ENCODE measurements around the gene FSD2.

- no peak for TF ChIP-seq GATA2 (IDR thresholded peaks at IDR 0.05; ENCODE audit: low read depth, low read length)
- no peak for TF ChIP-seq GATA3 (IDR thresholded peaks at IDR 0.05; ENCODE audit: low read depth, low read length)
Observed at GRCh38 chr15:82843566-82843965, 37.7 kb upstream of the FSD2 start.

Measured in SH-SY5Y (cell line).